ENCODE data around the gene PSORS1C1. TPM values are rescaled to one million over a fixed set of nuclear protein-coding genes. Genes with fewer than 3 reads are reported as not detected.

The PSORS1C1 gene
- total RNA-seq, 6 experiments from 2014 or later: 0.07 to 0.42 TPM; not detected in 4

DNA sequence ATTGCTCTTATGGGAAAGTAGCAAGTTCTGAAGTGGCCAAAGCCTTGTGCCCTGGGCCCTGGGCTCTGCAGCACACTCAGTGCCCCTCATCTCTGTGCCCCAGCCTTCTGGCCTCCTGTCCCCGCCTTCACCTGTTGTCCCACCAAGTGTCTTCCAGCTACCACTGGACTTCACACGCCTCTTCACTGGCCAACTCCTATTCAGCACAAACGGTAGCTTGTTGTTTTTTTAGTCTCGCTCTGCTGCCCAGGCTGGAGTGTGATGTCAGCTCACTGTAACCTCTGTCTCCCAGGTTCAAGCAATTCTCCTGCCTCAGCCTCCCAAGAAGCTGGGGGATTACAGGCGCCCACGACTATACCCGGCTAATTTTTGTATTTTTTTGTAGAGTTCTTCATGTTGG, 38.2 kb downstream of the PSORS1C1 start:
- TF ChIP-seq POLR2A (IDR thresholded peaks at IDR 0.05): no peak
- TF ChIP-seq, protein P1, sequence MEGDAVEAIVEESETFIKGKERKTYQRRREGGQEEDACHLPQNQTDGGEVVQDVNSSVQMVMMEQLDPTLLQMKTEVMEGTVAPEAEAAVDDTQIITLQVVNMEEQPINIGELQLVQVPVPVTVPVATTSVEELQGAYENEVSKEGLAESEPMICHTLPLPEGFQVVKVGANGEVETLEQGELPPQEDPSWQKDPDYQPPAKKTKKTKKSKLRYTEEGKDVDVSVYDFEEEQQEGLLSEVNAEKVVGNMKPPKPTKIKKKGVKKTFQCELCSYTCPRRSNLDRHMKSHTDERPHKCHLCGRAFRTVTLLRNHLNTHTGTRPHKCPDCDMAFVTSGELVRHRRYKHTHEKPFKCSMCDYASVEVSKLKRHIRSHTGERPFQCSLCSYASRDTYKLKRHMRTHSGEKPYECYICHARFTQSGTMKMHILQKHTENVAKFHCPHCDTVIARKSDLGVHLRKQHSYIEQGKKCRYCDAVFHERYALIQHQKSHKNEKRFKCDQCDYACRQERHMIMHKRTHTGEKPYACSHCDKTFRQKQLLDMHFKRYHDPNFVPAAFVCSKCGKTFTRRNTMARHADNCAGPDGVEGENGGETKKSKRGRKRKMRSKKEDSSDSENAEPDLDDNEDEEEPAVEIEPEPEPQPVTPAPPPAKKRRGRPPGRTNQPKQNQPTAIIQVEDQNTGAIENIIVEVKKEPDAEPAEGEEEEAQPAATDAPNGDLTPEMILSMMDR (IDR thresholded peaks at IDR 0.05): no peak
- no peaks in the 10 kb centered on the region for H3K9me3 ChIP-seq
- H3K27ac ChIP-seq: no peak overlapping the region
- intact Hi-C loops (cut with DNase I): no loop called here
- ATAC-seq (no peak), DNase-seq (no peak)
- peaks cover 0 to 6% (median 0%) of the 10 kb centered on the region in 4 donors for H3K4me1 ChIP-seq
- H3K27me3 ChIP-seq: no peaks in the 10 kb centered on the region
- H3K36me3 ChIP-seq: no peaks in the 10 kb centered on the region
- WGBS (ENCODE audit: insufficient coverage, low coverage, low lambda C conversion rate, missing lambda C conversion rate): 95% methylated on average over 7 of the region's 7 CpGs
- H3K4me3 ChIP-seq: no peak overlapping the region

GRCh38 chr6:31154436-31154835, 39.8 kb downstream of the PSORS1C1 start:
- 91% methylated on average over 12 of the region's 15 CpGs for WGBS (ENCODE audit: insufficient coverage, low coverage, low lambda C conversion rate, missing lambda C conversion rate)
- peaks cover 0 to 6% (median 0%) of the 10 kb centered on the region in 4 donors for H3K4me1 ChIP-seq
- H3K27ac ChIP-seq: no peak overlapping the region
- ATAC-seq (no peak), DNase-seq (no peak)
- intact Hi-C loops (cut with DNase I): no loop called here
- no peaks in the 10 kb centered on the region for H3K36me3 ChIP-seq
- no peak for TF ChIP-seq POLR2A (IDR thresholded peaks at IDR 0.05)
- TF ChIP-seq, protein P1 (IDR thresholded peaks at IDR 0.05): no peak
- H3K4me3 ChIP-seq: no peak overlapping the region
- no peaks in the 10 kb centered on the region for H3K9me3 ChIP-seq
- no peaks in the 10 kb centered on the region for H3K27me3 ChIP-seq

GRCh38 chr6:31156641-31157040, 42.0 kb downstream of the PSORS1C1 start:
- DNase-seq: no peak
- no peak for TF ChIP-seq POLR2A (IDR thresholded peaks at IDR 0.05)
- TF ChIP-seq, protein P1 (IDR thresholded peaks at IDR 0.05): no peak
- ATAC-seq: no peak
- H3K4me3 ChIP-seq: no peak overlapping the region
- H3K27me3 ChIP-seq: no peaks in the 10 kb centered on the region
- no peak overlapping the region for H3K27ac ChIP-seq
- intact Hi-C loops (cut with DNase I): no loop called here
- H3K4me1 ChIP-seq: peaks cover 0 to 6% (median 0%) of the 10 kb centered on the region in 4 donors
- no peaks in the 10 kb centered on the region for H3K9me3 ChIP-seq
- H3K36me3 ChIP-seq: no peaks in the 10 kb centered on the region
- 91% methylated on average over 5 of the region's 7 CpGs for WGBS (ENCODE audit: insufficient coverage, low coverage, low lambda C conversion rate, missing lambda C conversion rate)

- TF ChIP-seq, protein P1 (IDR thresholded peaks at IDR 0.05): no peak
- TF ChIP-seq POLR2A (IDR thresholded peaks at IDR 0.05): no peak
- 6% methylated on average over 11 of the region's 14 CpGs for WGBS (ENCODE audit: insufficient coverage, low coverage, low lambda C conversion rate, missing lambda C conversion rate)
- intact Hi-C loops (cut with DNase I): no loop called here
- no peaks in the 10 kb centered on the region for H3K27me3 ChIP-seq
- H3K27ac ChIP-seq: peak within 1 kb of the TSS in 2 of 3 donors; percentile 44 to 51
- H3K4me1 ChIP-seq: peaks cover 0 to 6% (median 0%) of the 10 kb centered on the region in 4 donors
- peak within 1 kb of the TSS; percentile 58 to 69 (median 62) for H3K4me3 ChIP-seq
- no peak for DNase-seq
- no peaks in the 10 kb centered on the region for H3K36me3 ChIP-seq
- ATAC-seq: peak in 3 of 4 donors; percentile 29 to 35 (median 34)
- H3K9me3 ChIP-seq: no peaks in the 10 kb centered on the region
Observed at GRCh38 chr6:31157513-31158139, 43.0 kb downstream of the PSORS1C1 start, which contains the start of gene CCHCR1. TSS of gene CCHCR1 (minus strand) at chr6:31157802. CDS start at chr6:31157600, 202 bp downstream.
